Stimulated activated CD4-positive, alpha-beta T cell treated with anti-CD3 and anti-CD28 coated beads, Interleukin-4, amount 100 ng/mL, for 4 hours (primary cell): ENCODE data around the gene DTX1.

ENCODE experiments used
- DNase-seq, 2 experiments: peaks; one replicate each; pipeline ENCODE4 v3.0.0-alpha.2; 2020

DTX1 gene

DNA sequence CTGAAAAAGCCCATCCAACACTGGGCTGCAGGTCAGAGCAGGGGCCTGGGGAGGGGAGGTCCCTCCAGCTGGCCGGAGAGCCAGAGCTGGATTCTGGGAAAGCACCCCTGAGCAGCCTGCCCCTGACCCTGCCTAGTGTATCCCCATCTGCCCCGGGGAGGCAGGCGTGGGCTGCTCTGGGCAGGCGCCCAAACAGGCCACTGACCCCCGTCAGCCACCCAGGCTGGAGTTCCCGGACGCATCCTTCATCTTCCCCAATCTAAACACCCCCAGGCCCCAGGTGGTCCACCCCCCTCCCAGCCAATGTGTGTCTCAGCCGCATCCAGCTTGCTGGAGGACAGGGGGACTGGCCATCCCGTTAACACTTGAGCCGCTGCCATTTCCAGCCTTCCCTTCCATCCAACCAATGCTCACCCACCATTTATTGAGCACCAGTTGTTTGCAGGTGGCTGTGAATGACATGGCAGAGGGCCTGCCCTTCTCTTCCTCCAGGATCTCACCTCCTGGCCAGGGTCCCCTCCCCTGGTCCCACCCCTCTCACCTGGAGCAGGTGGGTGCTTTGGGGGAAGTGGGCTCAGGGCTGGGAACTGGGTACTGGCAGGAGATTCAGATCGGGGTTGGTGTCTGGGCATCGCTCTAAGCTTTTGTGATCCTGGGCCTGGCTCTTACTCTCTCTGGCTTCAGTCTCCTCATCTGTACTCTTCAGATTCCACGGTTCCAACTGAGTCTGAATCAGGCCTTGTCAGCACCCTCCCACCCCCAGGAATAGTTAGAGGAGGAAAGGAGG is 743 bp upstream of the DTX1 start:
- no peak for DNase-seq

DNA sequence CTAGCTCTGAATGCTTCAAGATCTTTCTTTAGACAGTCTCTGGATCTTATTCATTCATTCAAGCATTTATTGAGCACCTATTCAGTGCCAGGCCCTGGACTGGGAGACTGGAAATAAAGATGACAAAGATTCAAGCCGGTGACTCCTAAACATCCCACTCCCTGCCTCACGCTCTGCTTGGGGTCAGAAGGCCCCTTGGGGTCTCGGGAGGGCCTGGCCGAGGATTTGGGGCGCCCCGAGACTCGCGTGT is 224 bp upstream of the DTX1 start:
- no peak for DNase-seq

DNA sequence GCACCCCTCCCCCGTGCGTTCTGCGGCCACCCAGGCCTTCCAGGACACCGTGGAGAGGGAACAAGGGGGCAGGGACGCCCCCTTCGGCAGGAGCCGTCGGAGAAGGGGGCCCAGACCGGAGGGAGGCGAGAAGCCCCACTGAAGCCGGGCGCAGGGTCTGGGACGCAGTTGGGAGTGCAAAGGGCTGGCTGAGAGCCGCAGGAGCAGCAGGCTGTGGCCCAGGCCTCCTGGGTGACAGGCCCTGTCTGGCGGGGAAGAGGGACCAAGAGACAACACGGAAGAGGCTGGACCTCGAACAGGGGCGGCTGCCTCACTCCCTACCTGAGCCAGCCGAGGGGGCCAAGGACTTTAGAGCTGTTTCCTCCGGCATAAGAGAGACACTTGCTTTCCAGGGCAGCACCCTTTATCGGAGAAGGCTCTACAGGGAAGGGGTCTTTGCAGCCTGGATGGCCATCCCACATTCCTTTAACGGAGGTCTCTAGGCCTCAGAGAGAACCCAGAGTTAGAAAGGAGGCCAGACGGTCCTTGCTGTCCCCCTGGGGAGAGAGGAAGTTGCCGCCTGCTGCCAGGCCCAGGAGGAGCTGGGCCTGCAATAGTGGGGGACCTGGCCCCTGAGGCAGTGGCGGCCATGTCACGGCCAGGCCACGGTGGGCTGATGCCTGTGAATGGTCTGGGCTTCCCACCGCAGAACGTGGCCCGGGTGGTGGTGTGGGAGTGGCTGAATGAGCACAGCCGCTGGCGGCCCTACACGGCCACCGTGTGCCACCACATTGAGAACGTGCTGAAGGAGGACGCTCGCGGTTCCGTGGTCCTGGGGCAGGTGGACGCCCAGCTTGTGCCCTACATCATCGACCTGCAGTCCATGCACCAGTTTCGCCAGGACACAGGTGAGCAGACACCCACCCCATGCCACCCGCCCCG is 1.3 kb downstream of the DTX1 start:
- DNase-seq: no peak

DNA sequence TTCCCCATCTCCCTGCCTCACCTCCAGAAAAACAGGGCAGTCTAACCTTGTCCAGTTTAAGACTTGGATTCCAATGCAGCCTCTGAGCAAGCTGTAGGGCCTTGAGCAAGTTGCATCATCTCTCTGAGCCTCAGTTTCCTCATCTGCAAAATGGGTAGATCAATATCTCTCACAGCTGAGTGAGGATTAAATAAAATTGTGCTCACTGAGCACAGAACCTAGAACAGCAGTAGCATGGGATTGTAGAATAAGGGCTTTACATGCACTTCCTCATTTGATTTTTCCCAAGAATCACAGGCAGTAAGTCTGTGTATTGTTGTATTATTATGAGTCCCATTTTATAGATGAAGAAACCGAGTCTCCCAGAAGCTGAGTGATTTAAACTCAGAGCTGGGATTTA is 2.0 kb downstream of the DTX1 start:
- DNase-seq: no peak

DNA sequence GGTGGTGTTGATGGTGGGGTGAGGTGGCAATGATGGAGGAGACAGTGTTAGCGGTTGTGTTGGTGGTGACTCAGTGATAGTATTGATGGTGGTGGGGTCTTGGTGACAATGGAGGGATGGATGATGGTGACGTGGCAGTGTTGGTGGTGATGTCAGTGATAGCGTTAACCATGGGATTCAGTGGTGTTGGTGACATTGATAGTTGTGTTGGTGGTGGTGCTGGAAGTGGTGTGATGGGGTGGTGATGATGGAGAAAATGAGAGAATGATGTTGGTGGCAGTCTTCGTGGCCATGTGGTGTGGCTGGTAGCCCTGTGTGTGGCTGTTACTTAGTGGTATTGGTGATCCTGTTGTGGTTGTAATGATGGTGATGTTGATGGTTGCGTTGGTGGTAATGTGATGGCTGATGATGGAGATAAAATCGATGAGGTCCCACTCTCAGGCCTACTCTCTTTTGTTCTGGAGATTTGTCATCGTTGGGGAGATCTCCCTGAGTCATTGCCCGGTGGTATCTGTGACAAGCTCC is 2.6 kb downstream of the DTX1 start:
- no peak for DNase-seq

DNA sequence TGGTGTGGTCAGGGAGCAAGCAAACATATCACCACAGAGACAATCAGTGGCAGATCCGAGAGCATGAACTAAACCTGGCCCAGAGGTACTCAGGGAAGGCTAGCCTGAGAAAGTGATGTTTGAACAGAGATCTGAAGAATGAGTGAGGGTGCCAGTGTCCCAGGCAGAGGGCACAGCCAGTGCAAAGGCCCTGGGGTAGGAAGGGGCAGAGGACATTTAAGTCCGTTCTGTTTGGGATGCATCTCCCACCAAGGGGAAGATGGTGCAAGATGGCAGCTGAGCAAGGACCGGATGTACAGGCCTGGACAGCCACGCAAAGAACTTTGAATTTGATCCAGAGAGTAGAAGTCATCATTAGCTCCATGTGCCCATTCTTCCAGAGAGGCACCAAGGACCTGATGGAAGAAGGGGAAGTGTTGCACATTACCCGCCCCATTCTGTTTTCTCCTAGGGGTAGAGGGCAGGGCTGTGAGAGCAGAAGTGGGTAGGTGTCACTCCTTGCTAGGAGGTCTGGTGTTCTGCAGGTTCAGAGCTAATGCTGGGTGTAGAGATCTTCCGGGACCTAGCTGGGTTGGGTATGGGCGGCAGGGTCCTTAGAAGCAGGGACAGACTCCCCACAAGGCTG is 3.9 kb downstream of the DTX1 start:
- DNase-seq: no peak

DNA sequence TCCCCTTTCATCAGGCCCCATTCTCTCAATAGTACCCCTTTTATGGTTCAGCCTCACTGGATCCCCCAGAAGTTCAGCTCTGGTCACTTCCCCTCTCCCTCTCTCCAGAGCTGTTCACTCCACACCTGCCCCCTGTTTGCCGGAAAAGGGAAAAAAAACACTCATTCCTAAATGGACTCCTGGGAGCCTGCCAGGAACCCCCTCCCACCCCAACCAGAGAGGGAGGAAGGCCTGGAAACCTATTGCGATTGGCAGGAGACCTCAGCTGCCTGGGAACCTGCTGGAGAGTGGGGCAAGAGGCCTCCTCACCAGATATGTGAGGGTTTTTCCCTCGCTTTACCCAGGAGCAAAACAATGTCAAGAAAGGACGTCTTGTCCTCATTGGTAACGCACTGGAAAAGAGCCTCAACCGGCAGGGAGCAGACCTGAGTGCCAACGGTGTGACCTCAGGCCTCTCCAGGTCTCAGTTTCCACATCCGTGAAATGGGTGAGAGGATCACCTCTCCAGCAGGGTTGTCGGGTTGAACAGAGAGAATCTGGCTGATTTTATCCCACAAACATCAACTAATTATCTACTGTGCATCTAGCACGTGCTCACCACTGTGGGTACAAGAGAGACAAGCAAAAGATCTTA is 4.6 kb downstream of the DTX1 start:
- no peak for DNase-seq

DNA sequence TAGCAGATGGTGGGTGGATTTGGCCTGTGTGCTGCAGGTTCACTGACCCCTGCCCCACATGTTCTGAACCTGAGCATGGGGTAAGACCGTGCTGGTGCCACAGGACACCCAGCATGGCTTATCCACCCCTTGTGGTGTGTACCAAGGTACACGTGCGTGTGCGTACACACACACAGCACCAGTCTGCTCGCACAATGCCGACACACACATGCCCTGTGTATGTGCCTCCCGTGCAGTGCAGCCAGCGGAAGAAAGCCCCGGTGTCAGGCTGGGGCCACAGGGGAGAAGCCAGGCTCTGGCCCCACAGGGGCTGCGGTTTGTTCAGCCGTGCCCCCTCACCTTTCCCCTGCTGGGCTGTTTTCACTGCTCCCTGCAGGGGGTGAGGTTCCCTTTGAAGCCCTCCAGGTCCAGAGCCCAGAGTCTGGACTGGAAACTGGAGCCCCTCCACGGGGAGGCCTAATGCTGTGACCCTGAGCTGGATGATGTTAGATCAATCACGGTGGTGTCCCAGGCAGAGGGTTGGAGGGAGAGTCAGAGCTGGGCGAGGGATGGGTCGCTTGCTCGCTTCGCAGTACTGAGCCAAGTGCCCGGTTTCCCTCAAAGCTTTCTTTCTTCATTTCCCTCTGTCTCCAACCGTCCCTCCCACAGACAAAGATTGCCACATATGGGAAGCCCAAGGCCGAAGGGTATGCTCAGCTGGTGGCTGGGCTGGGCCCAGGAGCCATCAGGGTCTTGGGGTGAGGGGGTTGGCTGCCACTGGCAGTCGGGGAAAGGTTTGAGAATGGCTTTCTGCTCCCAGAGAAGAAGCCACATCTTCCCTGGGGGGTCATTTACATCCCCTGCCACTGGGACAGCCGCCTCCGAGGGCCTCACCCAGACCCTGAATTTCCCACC is 6.2 kb downstream of the DTX1 start:
- no peak for DNase-seq

DNA sequence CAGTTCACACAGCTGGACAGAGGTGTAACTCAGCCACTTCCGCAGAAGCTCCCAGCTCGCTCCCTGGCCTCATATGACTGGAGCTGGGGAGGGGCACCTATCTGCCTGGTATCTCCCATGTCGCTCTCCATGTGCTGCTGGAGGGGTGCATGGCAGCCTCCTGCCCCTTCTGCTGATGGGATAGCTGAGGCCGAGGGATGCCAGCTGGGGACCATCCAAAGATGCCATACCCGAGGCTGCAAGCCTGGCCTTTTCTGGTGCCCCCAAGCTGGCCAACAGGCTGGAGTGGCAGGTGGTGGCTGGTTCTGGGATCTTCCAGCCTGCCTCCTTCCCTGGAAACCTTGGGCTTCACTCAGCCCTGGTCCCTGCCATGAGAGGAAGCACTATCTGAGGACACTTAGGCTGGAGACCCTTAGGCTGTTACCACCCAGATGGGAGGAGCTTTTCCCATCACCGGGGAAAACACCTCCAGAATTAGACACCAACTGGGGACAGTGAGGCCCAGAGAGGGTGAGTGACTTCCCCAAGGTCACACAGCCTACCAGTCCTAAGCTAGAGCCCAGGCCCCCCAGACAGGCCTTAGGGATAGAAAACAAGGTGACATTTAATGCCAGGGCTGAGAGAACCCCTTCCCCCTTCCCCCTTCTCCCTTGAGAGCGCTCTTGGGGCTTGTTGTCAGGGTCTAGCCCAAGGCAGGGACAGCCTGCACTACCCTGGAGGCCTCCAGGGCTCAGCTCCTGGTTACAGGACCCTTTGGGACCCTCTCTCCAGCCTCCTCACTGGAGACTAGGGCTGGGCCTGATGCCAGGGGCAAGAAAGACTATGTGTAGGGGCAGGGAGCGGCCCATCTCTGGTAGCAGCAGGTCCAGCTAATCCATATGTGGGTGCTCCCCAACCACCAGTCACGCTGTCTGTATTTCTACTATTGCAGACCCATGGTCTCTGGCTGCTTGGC is 7.1 kb downstream of the DTX1 start:
- no peak for DNase-seq

DNA sequence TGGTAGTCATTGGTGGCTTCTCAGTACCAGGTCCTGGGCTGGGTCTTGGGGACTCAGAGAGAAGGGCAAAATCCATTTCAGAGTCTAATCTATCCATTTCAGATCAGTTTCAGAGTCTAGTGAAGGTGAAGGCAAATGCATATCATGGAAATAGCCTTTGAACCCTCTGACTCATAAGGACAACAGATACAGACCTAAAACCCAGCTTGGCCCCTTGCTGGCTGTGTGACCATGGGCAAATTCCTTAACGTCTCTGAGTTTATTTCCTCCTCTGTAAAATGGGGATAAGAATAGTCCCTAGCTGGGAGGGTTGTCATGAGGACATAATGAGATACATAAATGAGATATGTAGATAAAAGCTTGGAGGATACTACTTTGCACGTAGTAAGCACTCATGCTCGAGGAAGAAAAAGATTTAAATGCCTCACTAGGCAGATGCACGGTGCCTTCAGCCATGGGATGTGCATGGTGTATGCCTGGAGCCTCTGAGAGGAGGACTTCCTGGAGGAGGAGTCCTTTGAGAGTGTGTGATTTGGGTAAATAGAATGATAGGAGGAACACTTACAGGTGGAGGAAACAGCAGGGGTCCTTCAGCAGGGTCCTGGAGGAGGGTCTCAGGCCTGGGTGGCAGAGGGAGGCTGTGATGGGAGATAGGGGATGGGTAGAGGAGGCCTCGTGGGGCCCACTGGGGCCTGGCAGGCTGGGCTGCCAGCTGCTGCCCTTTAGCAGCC is 8.0 kb downstream of the DTX1 start:
- no peak for DNase-seq

DNA sequence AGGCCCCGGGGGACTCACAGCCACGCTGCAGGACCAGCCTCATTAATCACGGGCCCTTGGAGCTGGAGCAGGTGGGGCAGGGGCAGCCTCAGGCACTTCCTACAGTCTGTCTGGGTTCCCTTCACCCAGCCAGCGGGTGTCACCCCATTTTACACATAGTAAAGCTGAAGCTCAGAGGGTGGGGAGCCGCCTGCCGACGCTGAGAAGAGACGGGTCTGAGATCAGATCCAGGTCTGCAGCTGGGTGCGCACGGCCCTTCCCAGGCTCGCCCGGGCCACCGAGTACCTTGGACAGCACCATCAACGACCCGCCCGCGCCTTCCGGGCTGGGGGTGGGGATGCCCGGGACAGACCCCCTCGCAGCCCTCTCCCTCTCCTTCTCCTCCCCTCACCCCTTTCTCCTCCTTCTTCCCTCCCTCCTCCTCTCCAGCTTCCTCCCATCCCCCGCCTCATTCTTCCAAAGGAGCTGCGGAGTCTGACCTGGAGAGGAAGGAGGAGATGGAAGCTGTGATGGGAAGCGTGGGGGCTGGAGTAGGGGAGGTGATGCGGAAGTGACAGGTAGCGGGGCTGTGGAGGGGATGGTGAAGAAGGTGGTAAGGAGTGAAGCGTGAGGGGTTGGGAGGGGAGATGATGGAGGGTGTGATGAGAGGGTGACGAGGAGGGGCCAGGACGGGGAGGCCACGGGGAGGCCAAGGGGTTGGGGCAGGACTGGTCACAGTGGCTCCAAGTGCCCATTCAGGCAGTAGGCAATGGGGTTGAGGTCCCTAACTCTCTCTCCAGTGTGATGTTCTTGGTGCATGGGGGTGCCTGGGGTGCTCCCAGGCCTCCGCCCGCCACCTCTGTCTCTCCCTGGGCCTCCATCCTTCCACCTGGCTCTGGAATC is 8.8 kb downstream of the DTX1 start:
- no peak for DNase-seq

DNA sequence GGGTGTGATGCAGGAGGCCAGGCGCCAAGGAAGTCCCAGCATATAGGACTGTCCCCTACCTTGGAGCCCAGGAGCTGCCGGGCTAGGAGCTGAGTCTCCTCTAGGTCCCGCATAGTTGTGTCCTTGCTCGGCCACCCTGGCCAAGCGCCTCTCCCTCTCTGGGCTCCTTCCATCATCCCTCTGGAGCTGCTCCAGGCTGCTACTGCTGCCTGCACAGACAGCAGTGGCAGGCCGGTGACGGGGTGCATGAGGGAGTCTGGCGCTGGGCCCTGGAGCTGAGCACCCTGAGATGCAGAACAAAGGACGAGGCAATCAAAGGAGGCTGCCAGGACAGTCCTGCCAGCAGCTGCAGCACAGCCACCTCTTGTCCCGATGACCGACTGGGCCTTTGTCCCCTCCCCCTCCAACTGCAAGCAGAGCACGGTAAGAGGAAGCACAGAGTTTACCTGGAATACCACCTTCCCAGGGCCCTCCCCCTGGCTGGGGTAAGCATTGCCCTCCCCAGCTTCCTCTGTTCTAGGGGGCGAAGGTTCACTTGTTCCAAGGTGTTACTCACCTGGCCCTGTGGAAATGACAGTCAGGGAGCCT is 10.4 kb downstream of the DTX1 start:
- DNase-seq: no peak

DNA sequence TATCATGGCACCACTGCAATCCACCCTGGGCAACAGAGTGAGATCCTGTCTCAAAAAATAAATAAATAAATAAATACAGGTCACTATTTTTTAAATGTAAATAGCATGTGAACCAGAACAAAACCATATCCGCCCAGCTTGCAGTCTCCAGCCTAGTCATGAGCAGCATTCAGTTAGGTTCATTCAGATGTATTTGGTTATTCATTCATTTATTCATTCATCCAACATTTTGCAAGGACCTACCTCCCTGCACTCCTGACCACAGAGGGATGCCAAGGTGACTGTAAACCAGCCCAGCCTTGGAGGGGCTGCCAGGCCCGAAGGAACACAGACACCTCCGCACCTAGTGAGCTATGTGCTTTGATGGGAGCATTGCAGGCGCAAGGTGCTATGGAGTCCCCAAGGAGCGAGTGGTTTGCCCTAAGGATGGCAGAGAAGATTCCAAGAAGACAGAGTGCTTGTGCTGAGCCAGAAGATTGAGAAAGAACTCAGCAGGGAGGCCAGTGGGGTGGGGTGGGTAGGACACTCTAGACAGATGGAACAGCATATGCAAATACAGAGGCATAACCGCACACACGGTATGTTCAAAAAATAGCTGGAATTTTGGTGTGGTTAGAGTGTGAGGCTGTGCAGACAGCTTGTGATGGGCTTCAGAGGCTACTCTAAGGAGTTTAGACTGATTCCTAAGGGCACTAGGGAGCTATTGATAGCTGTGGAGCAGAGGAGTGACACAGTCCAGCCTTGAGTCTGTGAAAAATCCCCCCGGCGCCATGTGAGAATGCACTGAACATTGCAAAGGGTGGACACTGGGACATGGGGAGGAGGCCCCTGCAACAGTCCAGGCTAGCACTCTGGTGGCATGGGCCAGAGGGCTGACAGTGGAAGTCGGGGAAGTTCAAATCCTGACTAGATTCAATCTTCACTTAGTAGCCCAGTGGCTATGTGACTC is 11.7 kb downstream of the DTX1 start:
- DNase-seq: no peak

DNA sequence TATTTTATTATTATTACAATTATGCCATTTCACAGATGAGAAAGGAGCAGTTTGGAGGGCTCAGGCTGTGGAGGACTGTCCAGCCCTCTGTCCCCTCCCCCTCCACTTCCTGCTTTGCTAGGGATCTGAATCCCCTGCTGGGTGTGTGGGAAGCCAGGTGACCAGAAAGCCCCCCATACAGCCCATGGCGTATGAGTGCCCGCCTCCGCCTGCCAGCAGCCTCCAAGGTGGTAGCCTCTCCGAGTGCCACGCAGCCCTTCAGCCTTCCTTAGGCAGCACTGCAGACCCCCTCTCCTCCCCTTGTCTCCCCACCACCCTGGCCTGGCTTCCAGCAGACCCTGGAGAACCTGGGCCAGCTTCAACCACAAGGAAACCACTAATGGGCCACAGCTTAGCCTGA is 12.6 kb downstream of the DTX1 start:
- no peak for DNase-seq

DNA sequence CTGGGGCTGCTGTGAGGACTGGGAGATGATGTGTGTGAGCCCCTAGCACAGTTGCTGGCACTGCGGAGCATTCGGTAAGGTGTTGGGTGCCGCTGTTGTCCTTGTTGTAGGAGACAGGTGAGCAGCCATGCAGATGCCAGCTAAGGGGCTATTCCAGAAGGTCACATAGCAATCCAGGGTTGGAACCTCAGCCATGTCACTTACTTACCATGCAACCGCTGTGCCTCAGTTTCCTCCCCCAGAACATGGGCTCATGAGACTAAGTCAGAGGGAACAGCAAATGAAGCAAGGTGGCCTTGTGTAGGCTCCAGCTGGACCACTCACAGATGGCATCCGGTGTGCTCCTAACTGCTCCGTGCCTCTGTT is 13.2 kb downstream of the DTX1 start:
- DNase-seq: no peak

DNA sequence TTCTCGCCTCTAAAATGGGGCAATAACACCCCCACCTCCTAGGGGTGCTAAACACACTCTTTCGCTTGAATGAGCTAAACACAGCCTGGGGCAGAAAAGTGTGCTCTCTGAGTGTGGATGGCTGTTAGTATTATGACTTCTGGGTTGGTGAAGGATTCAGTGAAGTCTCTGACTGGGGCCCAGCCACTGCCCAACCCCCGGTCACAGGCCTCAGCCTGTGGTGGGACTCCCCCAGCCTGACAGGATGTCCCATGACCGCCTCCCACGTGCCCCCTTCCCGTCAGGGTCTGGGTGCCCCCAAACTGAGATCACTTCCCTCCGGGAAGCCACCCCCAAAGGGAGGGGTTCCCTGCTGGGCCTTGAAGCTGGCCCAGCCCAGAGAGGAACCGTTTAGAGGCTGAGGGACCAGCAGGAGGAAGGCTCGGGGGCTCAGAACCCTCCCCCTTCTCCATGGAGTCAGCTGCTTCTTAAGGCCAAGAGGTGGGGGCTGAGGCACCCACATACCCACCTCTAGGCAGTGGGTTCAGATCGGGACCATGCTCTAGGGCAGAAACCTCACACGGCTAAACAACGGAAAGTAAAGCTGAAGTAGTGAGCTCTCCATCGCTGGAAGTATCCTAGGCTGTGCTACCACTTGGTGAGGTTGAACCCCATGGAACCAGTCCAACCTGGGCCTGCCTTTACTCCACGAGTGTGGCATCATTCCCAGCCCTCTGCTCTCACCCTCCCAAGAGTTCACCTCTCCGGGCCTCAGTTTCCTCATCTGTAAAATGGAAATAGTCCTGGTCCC is 13.8 kb downstream of the DTX1 start:
- DNase-seq: no peak
